ENCODE results near the gene YAP1.
A peak's percentile ranks its signal among the peaks of the same experiment; 100 is the strongest.

Gene YAP1

GRCh38 chr11:102276362-102276761 lies 166.1 kb downstream of the YAP1 start (continued):
- TF ChIP-seq ZNF16 (tag by site-specific recombination; IDR thresholded peaks at IDR 0.05; ENCODE audit: low read depth) = no peak
- no peak for TF ChIP-seq ZNF791 (tag by site-specific recombination; IDR thresholded peaks at IDR 0.05)
- TF ChIP-seq ZNF274 (IDR thresholded peaks at IDR 0.05; ENCODE audit: low read length) = no peak
- TF ChIP-seq ZNF274 (tag by site-specific recombination; IDR thresholded peaks at IDR 0.05; ENCODE audit: borderline replicate concordance) = no peak

- H3K4me1 ChIP-seq (ENCODE audit: control insufficient read depth, insufficient read depth, low read length) = no peaks in the 10 kb centered on the region; the same call in 1 of the 2 replicates
- POLR2A ChIA-PET = no interaction called here
- no peak overlapping the region for H3K27ac ChIP-seq (ENCODE audit: extremely low read depth, low read depth, low read length)
- TF ChIP-seq PRDM10 (tag by site-specific recombination; IDR thresholded peaks at IDR 0.05) = no peak
- no peak for TF ChIP-seq ZBTB21 (tag by site-specific recombination; IDR thresholded peaks at IDR 0.05)
- no peaks in the 10 kb centered on the region for H3K9me3 ChIP-seq (ENCODE audit: control insufficient read depth, insufficient read depth, low read depth, low read length)
- no peaks in the 10 kb centered on the region for H3K36me3 ChIP-seq (ENCODE audit: control insufficient read depth in 2 of 2, insufficient read depth in 1 of 2, low read length in 2 of 2)
- H3K4me3 ChIP-seq (ENCODE audit: low read depth, low read length) = no peak overlapping the region
- CTCF ChIA-PET = interaction anchor here (0.6 to 0.7 kb wide), 2 partner anchors 42 to 269 kb away, joined by 3 read pairs; no protein-coding TSS in a partner anchor
Measured at GRCh38 chr11:102276783-102277182, 166.5 kb downstream of the YAP1 start.

GRCh38 chr11:102279641-102280170 lies 169.5 kb downstream of the YAP1 start:
- H3K9me3 ChIP-seq (ENCODE audit: control insufficient read depth, insufficient read depth, low read depth, low read length) = no peaks in the 10 kb centered on the region
- POLR2A ChIA-PET = interaction anchor here (1.2 kb wide), 1 partner anchor 12 kb away, joined by 5 read pairs; no protein-coding TSS in a partner anchor
- H3K4me1 ChIP-seq (ENCODE audit: control insufficient read depth, insufficient read depth, low read length) = no peaks in the 10 kb centered on the region; the same call in 1 of the 2 replicates
- H3K4me3 ChIP-seq (ENCODE audit: low read depth, low read length) = no peak overlapping the region
- H3K36me3 ChIP-seq (ENCODE audit: control insufficient read depth in 2 of 2, insufficient read depth in 1 of 2, low read length in 2 of 2) = no peaks in the 10 kb centered on the region
- CTCF ChIA-PET = interaction anchor here (0.5 to 3.6 kb wide), 9 partner anchors 8 to 387 kb away, joined by 3 to 25 read pairs (median 4); no protein-coding TSS in a partner anchor
- H3K27ac ChIP-seq (ENCODE audit: extremely low read depth, low read depth, low read length) = no peak overlapping the region
- no peak for TF ChIP-seq YY1 (tag by site-specific recombination; IDR thresholded peaks at IDR 0.05)
- TF ChIP-seq ZNF19 (tag by site-specific recombination; IDR thresholded peaks at IDR 0.05; ENCODE audit: low read depth) = no peak
- TF ChIP-seq PRDM1 (tag by site-specific recombination; IDR thresholded peaks at IDR 0.05) = peak; percentile 24; the same call in 1 of the 2 replicates
- TF ChIP-seq ZBTB21 (tag by site-specific recombination; IDR thresholded peaks at IDR 0.05) = no peak
- no peak for TF ChIP-seq ZFP69B (tag by site-specific recombination; IDR thresholded peaks at IDR 0.05)
- TF ChIP-seq FEZF1 (tag by site-specific recombination; IDR thresholded peaks at IDR 0.05) = peak; percentile 50
- peak; percentile 32; the same call in 1 of the 2 replicates for TF ChIP-seq TRIM28 (IDR thresholded peaks at IDR 0.05; ENCODE audit: borderline replicate concordance, low read length)
- TF ChIP-seq PRDM4 (tag by site-specific recombination; IDR thresholded peaks at IDR 0.05) = no peak
- TF ChIP-seq ZNF221 (tag by site-specific recombination; IDR thresholded peaks at IDR 0.05; ENCODE audit: borderline replicate concordance) = no peak
- peak; percentile 62; the same call in 1 of the 2 replicates for TF ChIP-seq MZF1 (tag by site-specific recombination; IDR thresholded peaks at IDR 0.05; ENCODE audit: borderline replicate concordance)
- no peak for TF ChIP-seq KLF17 (tag by site-specific recombination; IDR thresholded peaks at IDR 0.05)
- no peak for TF ChIP-seq ZNF184 (tag by site-specific recombination; IDR thresholded peaks at IDR 0.05)
- TF ChIP-seq HIC1 (tag by site-specific recombination; IDR thresholded peaks at IDR 0.05) = no peak
- TF ChIP-seq TCF7L2 (IDR thresholded peaks at IDR 0.05; ENCODE audit: borderline replicate concordance, low read depth, low read length) = 0 out of 2 replicates have a peak, but pooled peaks have one; percentile 22
- peak; percentile 68 for TF ChIP-seq ZBTB17 (tag by site-specific recombination; IDR thresholded peaks at IDR 0.05)
- no peak for TF ChIP-seq ZNF645 (tag by site-specific recombination; IDR thresholded peaks at IDR 0.05)
- TF ChIP-seq ZNF549 (tag by site-specific recombination; IDR thresholded peaks at IDR 0.05) = no peak
- TF ChIP-seq ZBTB20 (tag by site-specific recombination; IDR thresholded peaks at IDR 0.05) = peak; percentile 40; the same call in 1 of the 2 replicates

Data from HEK293 (cell line).